Common myeloid progenitor, CD34-positive (primary cell): Measurements from ENCODE around the gene C6orf47.
A peak's percentile ranks its signal among the peaks of the same experiment; 100 is the strongest.

Experiments used
- CTCF ChIA-PET: fragments of 350-600 bp; sonication (Branson Sonifier 250); formaldehyde crosslinking; loops from one replicate; lab custom pipeline; 2021; ENCODE audit warnings: antibody characterized with exemption; lab: Charles Lee
- POLR2A ChIA-PET: fragments of 350-600 bp; sonication (Branson Sonifier 250); formaldehyde crosslinking; loops from one replicate; lab custom pipeline; 2021; ENCODE audit warnings: antibody characterized with exemption; lab: Charles Lee
- DNase-seq, 3 donors: peaks; one replicate each; pipeline versions ENCODE4 v3.0.0 to v3.0.0-alpha.2; 2013
- H3K27ac ChIP-seq, 2 experiments: 1 replicate in 1 of 2; 2 replicates in 1 of 2; pipeline ENCODE4 v1.7.0; 2013; ENCODE audit warnings: inconsistent platforms in 2 of 2, low read length in 2 of 2, mild to moderate bottlenecking in 2 of 2, low read depth in 1 of 2, moderate library complexity in 1 of 2; ENCODE audit not compliant: severe bottlenecking in 2 of 2, insufficient read depth in 1 of 2, poor library complexity in 1 of 2
- H3K27me3 ChIP-seq, 5 experiments: replicated peaks in 2 of 5; 1 replicate in 3 of 5; 2 replicates in 2 of 5; pipeline versions ENCODE4 v1.6.1 to v1.7.0; 2013; ENCODE audit warnings: low read length in 4 of 5, mild to moderate bottlenecking in 2 of 5, moderate library complexity in 2 of 5, inconsistent platforms in 1 of 5; ENCODE audit not compliant: insufficient read depth in 5 of 5, control insufficient read depth in 4 of 5
- H3K36me3 ChIP-seq, 4 experiments: 1 replicate in 2 of 4; 2 replicates in 2 of 4; pipeline versions ENCODE4 v1.6.1 to v1.7.0; 2013; ENCODE audit warnings: low read length in 3 of 4, control low read depth in 1 of 4, mild to moderate bottlenecking in 1 of 4; ENCODE audit not compliant: control insufficient read depth in 4 of 4, insufficient read depth in 4 of 4
- H3K4me1 ChIP-seq, 4 experiments: 1 replicate in 3 of 4; 2 replicates in 1 of 4; pipeline versions ENCODE4 v1.6.1 to v1.7.1; 2013; ENCODE audit warnings: low read length in 3 of 4, mild to moderate bottlenecking in 3 of 4, control low read depth in 1 of 4, inconsistent platforms in 1 of 4, moderate library complexity in 1 of 4; ENCODE audit not compliant: control insufficient read depth in 4 of 4, insufficient read depth in 4 of 4; ENCODE audit errors: control extremely low read depth in 1 of 4
- H3K4me3 ChIP-seq, 7 experiments: 1 replicate in 4 of 7; 2 replicates in 3 of 7; pipeline versions ENCODE4 v1.5.1 to v1.7.0; 2013; ENCODE audit warnings: mild to moderate bottlenecking in 7 of 7, low read length in 6 of 7, moderate library complexity in 6 of 7, inconsistent platforms in 2 of 7, low read depth in 2 of 7, control low read depth in 1 of 7; ENCODE audit not compliant: insufficient read depth in 4 of 7, control insufficient read depth in 1 of 7; ENCODE audit errors: extremely low read depth in 1 of 7
- H3K9me3 ChIP-seq, 5 experiments: 1 replicate in 4 of 5; 2 replicates in 1 of 5; pipeline versions ENCODE4 v1.6.1 to v1.7.1; 2013; ENCODE audit warnings: low read length in 4 of 5, mild to moderate bottlenecking in 2 of 5, inconsistent platforms in 1 of 5, low read depth in 1 of 5, moderate library complexity in 1 of 5; ENCODE audit not compliant: control insufficient read depth in 4 of 5, insufficient read depth in 2 of 5; ENCODE audit errors: control extremely low read depth in 1 of 5
- WGBS: methylation state at CpG from one replicate; pipeline ENCODE4 v1.1.5; 2013; ENCODE audit not compliant: insufficient coverage; 5-methylcytosine and 5-hydroxymethylcytosine counted together

C6orf47 gene

GRCh38 chr6:31664790-31665500 lies 4.4 kb upstream of the C6orf47 start, which contains the start of gene GPANK1:
Gene GPANK1 (minus strand): TSS chr6:31664997. CDS start chr6:31664478, 519 bp downstream.
- H3K27me3 ChIP-seq, result no peaks in the 10 kb centered on the region
- WGBS, result 0% methylated on average over 35 of the region's 39 CpGs
- H3K9me3 ChIP-seq, result no peaks in the 10 kb centered on the region
- peaks cover 11 to 61% (median 44%) of the 10 kb centered on the region in 4 experiments for H3K4me1 ChIP-seq
- peak within 1 kb of the TSS; percentile 96 to 99 for H3K27ac ChIP-seq
- CTCF ChIA-PET, result interaction anchor here (1.2 to 4.6 kb wide), 5 partner anchors 11 to 117 kb away, joined by 3 to 40 read pairs (median 7); partner anchors contain the start of genes APOM and BAG6
- peak; percentile 92 to 95 (median 94) for DNase-seq
- peaks cover 13 to 48% (median 37%) of the 10 kb centered on the region in 4 experiments for H3K36me3 ChIP-seq
- POLR2A ChIA-PET, result interaction anchor here (0.6 to 3.1 kb wide), 9 partner anchors 11 to 1050 kb away, joined by 3 to 31 read pairs (median 3); partner anchors contain the start of genes APOM, ATP6V1G2, BAG6 and HSPA1B
- H3K4me3 ChIP-seq, result peak within 1 kb of the TSS; percentile 66 to 99 (median 90)

GRCh38 chr6:31663961-31664789 lies 3.6 kb upstream of the C6orf47 start:
- peak overlapping the region; percentile 96 to 99 for H3K27ac ChIP-seq
- peaks cover 15 to 69% (median 52%) of the 10 kb centered on the region in 4 experiments for H3K4me1 ChIP-seq
- CTCF ChIA-PET, result interaction anchor here (0.8 to 4.6 kb wide), 9 partner anchors 8 to 118 kb away, joined by 3 to 40 read pairs (median 4); partner anchors contain the start of genes APOM, ATP6V1G2 and BAG6
- H3K9me3 ChIP-seq, result no peaks in the 10 kb centered on the region
- no peaks in the 10 kb centered on the region for H3K27me3 ChIP-seq
- POLR2A ChIA-PET, result interaction anchor here (0.5 to 3.1 kb wide), 9 partner anchors 11 to 1049 kb away, joined by 3 to 31 read pairs (median 4); partner anchors contain the start of genes APOM, ATP6V1G2, BAG6 and HSPA1B
- DNase-seq, result peak in 1 of 3 donors; percentile 31
- WGBS, result 48% methylated on average over 14 of the region's 17 CpGs
- H3K36me3 ChIP-seq, result peaks cover 8 to 41% (median 29%) of the 10 kb centered on the region in 4 experiments
- H3K4me3 ChIP-seq, result peak overlapping the region; percentile 66 to 99 (median 90)

- no peak for DNase-seq
- H3K4me1 ChIP-seq, result peaks cover 15 to 76% (median 58%) of the 10 kb centered on the region in 4 experiments
- peaks cover 3 to 32% (median 21%) of the 10 kb centered on the region in 4 experiments for H3K36me3 ChIP-seq
- WGBS, result 92% methylated on average over 6 of the region's 9 CpGs
- peak overlapping the region in 6 of 7 experiments; percentile 86 to 99 (median 90) for H3K4me3 ChIP-seq
- POLR2A ChIA-PET, result interaction anchor here (0.5 to 3.1 kb wide), 2 partner anchors 10 to 101 kb away, joined by 5 to 31 read pairs; partner anchors contain the start of genes APOM and BAG6
- H3K9me3 ChIP-seq, result no peaks in the 10 kb centered on the region
- peak overlapping the region in 1 of 2 experiments; percentile 99 for H3K27ac ChIP-seq
- CTCF ChIA-PET, result interaction anchor here (0.8 to 4.6 kb wide), 8 partner anchors 9 to 117 kb away, joined by 3 to 40 read pairs (median 4); partner anchors contain the start of genes APOM, ATP6V1G2 and BAG6
- no peaks in the 10 kb centered on the region for H3K27me3 ChIP-seq
Measured at GRCh38 chr6:31663126-31663960, 2.8 kb upstream of the C6orf47 start.

- no peaks in the 10 kb centered on the region for H3K9me3 ChIP-seq
- DNase-seq, result no peak
- H3K27me3 ChIP-seq, result no peaks in the 10 kb centered on the region
- 93% methylated on average over 8 of the region's 12 CpGs for WGBS
- H3K4me3 ChIP-seq, result no peak overlapping the region
- ChIA-PET POLR2A (interaction anchor here (0.7 kb wide), 1 partner anchor 10 kb away, joined by 3 read pairs; the partner anchor contains the start of gene BAG6), CTCF (interaction anchor here (0.6 to 4.6 kb wide), 6 partner anchors 9 to 70 kb away, joined by 3 to 40 read pairs (median 4); partner anchors contain the start of genes APOM and BAG6)
- H3K4me1 ChIP-seq, result peaks cover 15 to 80% (median 58%) of the 10 kb centered on the region in 4 experiments
- peaks cover 4 to 32% (median 17%) of the 10 kb centered on the region in 4 experiments for H3K36me3 ChIP-seq
- H3K27ac ChIP-seq, result no peak overlapping the region
Measured at GRCh38 chr6:31662124-31662723, 1.6 kb upstream of the C6orf47 start.

GRCh38 chr6:31661262-31662123 lies 915 bp upstream of the C6orf47 start:
- ChIA-PET CTCF (interaction anchor here (0.6 to 1.7 kb wide), 10 partner anchors 8 to 115 kb away, joined by 3 to 6 read pairs (median 4); partner anchors contain the start of genes ATP6V1G2, BAG6, DDAH2 and LY6G5C), POLR2A (interaction anchor here (0.7 to 1.3 kb wide), 3 partner anchors 9 to 76 kb away, joined by 3 to 5 read pairs (median 5); partner anchors contain the start of gene BAG6)
- Histone ChIP-seq H3K4me1 (peaks cover 12 to 73% (median 52%) of the 10 kb centered on the region in 4 experiments), H3K9me3 (no peaks in the 10 kb centered on the region), H3K27ac (peak overlapping the region in 1 of 2 experiments; percentile 86), H3K36me3 (peaks cover 4 to 31% (median 20%) of the 10 kb centered on the region in 4 experiments), H3K27me3 (no peaks in the 10 kb centered on the region), H3K4me3 (peak overlapping the region in 4 of 7 experiments; percentile 77 to 86 (median 80))
- DNase-seq, result no peak
- 90% methylated on average over 7 of the region's 12 CpGs for WGBS
